Keratinocyte (primary cell): ENCODE results near the gene PRDM9. TPM values are rescaled to one million over a fixed set of nuclear protein-coding genes. Genes with fewer than 3 reads are reported as not detected.

Source experiments
- DNase-seq: peaks from one replicate; pipeline ENCODE4 v3.0.0-alpha.2; 2011; ENCODE audit warnings: low read depth, missing footprints, low spot score
- FAIRE-seq: peaks from 2 replicates; lab custom pipeline; 2011; peaks lifted over from hg19 to GRCh38; lab: Jason Lieb, UNC
- H2AFZ ChIP-seq: 2 replicates; pipeline ENCODE4 v1.6.0; 2012; ENCODE audit warnings: low read length, control low read depth, inconsistent platforms; ENCODE audit not compliant: control insufficient read depth
- H3K27ac ChIP-seq: 2 replicates; pipeline ENCODE4 v1.5.1; 2011; ENCODE audit warnings: low read length; ENCODE audit not compliant: control insufficient read depth, insufficient read depth
- H3K27me3 ChIP-seq: 3 replicates; pipeline ENCODE4 v1.6.0; 2011; ENCODE audit warnings: low read length; ENCODE audit not compliant: control insufficient read depth, insufficient read depth; ENCODE audit errors: extremely low read depth
- H3K36me3 ChIP-seq, 2 experiments: 2 replicates in 1 of 2; 3 replicates in 1 of 2; pipeline ENCODE4 v1.5.1; 2011; ENCODE audit warnings: low read length in 2 of 2, mild to moderate bottlenecking in 1 of 2; ENCODE audit not compliant: control insufficient read depth in 2 of 2, insufficient read depth in 2 of 2; ENCODE audit errors: extremely low read depth in 1 of 2
- H3K4me1 ChIP-seq: 3 replicates; pipeline ENCODE4 v1.5.1; 2011; ENCODE audit warnings: low read length; ENCODE audit not compliant: control insufficient read depth, insufficient read depth; ENCODE audit errors: extremely low read depth
- H3K4me2 ChIP-seq: 3 replicates; pipeline ENCODE4 v1.6.0; 2011; ENCODE audit warnings: low read depth, low read length; ENCODE audit not compliant: control insufficient read depth, insufficient read depth; ENCODE audit errors: extremely low read depth
- H3K4me3 ChIP-seq, 3 experiments: fragments of 200-600 bp in 1 of 3; sonication (generic) in 1 of 3; 2 replicates in 2 of 3; 3 replicates in 1 of 3; pipeline ENCODE4 v1.5.1; 2011 to 2016; ENCODE audit warnings: low read length in 3 of 3, mild to moderate bottlenecking in 3 of 3, control low read depth in 2 of 3, inconsistent platforms in 1 of 3, low read depth in 1 of 3, mixed read lengths in 1 of 3, mixed run types in 1 of 3, moderate library complexity in 1 of 3; ENCODE audit not compliant: control insufficient read depth in 2 of 3, insufficient read depth in 2 of 3; ENCODE audit errors: extremely low read depth in 1 of 3
- H3K79me2 ChIP-seq: 2 replicates; pipeline ENCODE4 v1.6.0; 2012; ENCODE audit warnings: low read length; ENCODE audit not compliant: control insufficient read depth, insufficient read depth
- H3K9ac ChIP-seq: 3 replicates; pipeline ENCODE4 v1.6.0; 2011; ENCODE audit warnings: low read length; ENCODE audit not compliant: control insufficient read depth, insufficient read depth; ENCODE audit errors: extremely low read depth
- H3K9me1 ChIP-seq: 3 replicates; pipeline ENCODE4 v1.6.0; 2011; ENCODE audit warnings: low read length; ENCODE audit not compliant: control insufficient read depth, insufficient read depth; ENCODE audit errors: extremely low read depth
- H3K9me3 ChIP-seq: 2 replicates; pipeline ENCODE4 v1.5.1; 2012; ENCODE audit warnings: low read depth, low read length; ENCODE audit not compliant: control insufficient read depth
- H4K20me1 ChIP-seq: 3 replicates; pipeline ENCODE4 v1.6.0; 2011; ENCODE audit warnings: low read length; ENCODE audit not compliant: control insufficient read depth, insufficient read depth; ENCODE audit errors: extremely low read depth
- CTCF ChIP-seq, 3 experiments: IDR thresholded peaks in 1 of 3; conservative IDR thresholded peaks in 1 of 3; optimal IDR thresholded peaks in 1 of 3; 2 replicates in 2 of 3; 3 replicates in 1 of 3; pipeline versions ENCODE3 to v1.5.1; 2011; ENCODE audit warnings: low read length in 3 of 3, mild to moderate bottlenecking in 3 of 3, moderate library complexity in 2 of 3, control low read depth in 1 of 3, inconsistent platforms in 1 of 3; ENCODE audit not compliant: insufficient read depth in 2 of 3; ENCODE audit errors: extremely low read depth in 1 of 3
- EZH2 ChIP-seq: IDR thresholded peaks from one replicate; pipeline ENCODE4 v1.6.1; 2012; ENCODE audit warnings: inconsistent platforms, mild to moderate bottlenecking, low read length, moderate library complexity
- dilution Hi-C: fragments of 300-500 bp; cut with MboI; formaldehyde crosslinking; loops from one replicate; pipeline ENCODE4 v1.7.0; 2020; ENCODE audit warnings: low sequenced_read_pairs; ENCODE audit not compliant: extremely low pct_ligation_motif_present
- polyA plus RNA-seq, 5 experiments: library from polyadenylated mRNA; depleted of rRNA in 3 of 5; stranded (reverse) in 3 of 5; stranded (forward) in 1 of 5; unstranded in 1 of 5; fragments of >200 nt; gene quantifications; 1 replicate in 1 of 5; 2 replicates in 3 of 5; 3 replicates in 1 of 5; pipeline versions ENCODE4 v1.2.1 to v1.2.3, GENCODE V29; 2011 to 2012; ENCODE audit warnings: missing spikeins in 2 of 5, low read depth in 1 of 5, low replicate concordance in 1 of 5

PRDM9 gene
- polyA plus RNA-seq, 1 donor (not counting 4 experiments of a cell fraction or from before 2014, with no cell fraction given): not detected

DNA sequence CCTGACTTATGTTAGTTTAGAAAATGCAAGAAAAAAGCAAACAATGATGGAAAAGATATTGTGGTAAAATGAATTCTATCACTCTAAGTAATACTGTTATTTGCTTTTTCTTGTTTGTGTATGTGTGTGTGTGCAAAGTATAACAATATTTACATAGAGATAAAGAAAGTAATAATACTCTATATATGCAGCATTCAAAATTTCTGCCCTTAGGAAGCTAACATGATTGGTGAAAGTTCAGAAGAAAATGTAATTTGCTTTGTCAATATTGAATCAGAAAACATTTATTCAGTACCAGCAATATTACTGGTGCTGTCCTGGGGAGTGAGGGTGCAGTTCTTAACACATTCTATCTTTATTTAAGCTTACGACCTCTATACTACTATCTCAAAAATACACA lies 12.9 kb upstream of the PRDM9 start:
- H4K20me1 ChIP-seq: no peaks in the 10 kb centered on the region
- H3K9me3 ChIP-seq: peaks cover 2% of the 10 kb centered on the region
- H3K27me3 ChIP-seq: no peaks in the 10 kb centered on the region
- H3K36me3 ChIP-seq: no peaks in the 10 kb centered on the region
- no peak overlapping the region for H3K4me3 ChIP-seq
- no peaks in the 10 kb centered on the region for H3K9me1 ChIP-seq
- H3K4me2 ChIP-seq: no peak overlapping the region
- DNase-seq: no peak
- H3K27ac ChIP-seq: no peak overlapping the region
- dilution Hi-C loops: no loop called here
- no peak overlapping the region for H3K9ac ChIP-seq
- FAIRE-seq: no peak
- H3K79me2 ChIP-seq: no peaks in the 10 kb centered on the region
- no peaks in the 10 kb centered on the region for H3K4me1 ChIP-seq
- TF ChIP-seq EZH2 (no peak), CTCF (optimal IDR thresholded peaks at IDR 0.05 in 1 of 3, IDR thresholded peaks at IDR 0.05 in 1 of 3, conservative IDR thresholded peaks at IDR 0.05 in 1 of 3; ENCODE audit: extremely low read depth in 1 of 3, insufficient read depth in 2 of 3, low read length in 3 of 3) (no peak)
- H2AFZ ChIP-seq: no peak overlapping the region

GRCh38 chr5:23496576-23496975 lies 10.8 kb upstream of the PRDM9 start:
- dilution Hi-C loops: no loop called here
- H3K9me1 ChIP-seq: no peaks in the 10 kb centered on the region
- no peaks in the 10 kb centered on the region for H3K27me3 ChIP-seq
- H3K4me2 ChIP-seq: no peak overlapping the region
- no peak overlapping the region for H3K9ac ChIP-seq
- H3K36me3 ChIP-seq: no peaks in the 10 kb centered on the region
- FAIRE-seq (no peak), DNase-seq (no peak)
- H3K4me1 ChIP-seq: no peaks in the 10 kb centered on the region
- H3K79me2 ChIP-seq: no peaks in the 10 kb centered on the region
- no peak overlapping the region for H3K4me3 ChIP-seq
- H3K27ac ChIP-seq: no peak overlapping the region
- H3K9me3 ChIP-seq: peaks cover 2% of the 10 kb centered on the region
- H4K20me1 ChIP-seq: no peaks in the 10 kb centered on the region
- H2AFZ ChIP-seq: no peak overlapping the region
- TF ChIP-seq CTCF (optimal IDR thresholded peaks at IDR 0.05 in 1 of 3, IDR thresholded peaks at IDR 0.05 in 1 of 3, conservative IDR thresholded peaks at IDR 0.05 in 1 of 3; ENCODE audit: extremely low read depth in 1 of 3, insufficient read depth in 2 of 3, low read length in 3 of 3) (no peak), EZH2 (no peak)
